Effector CD8-positive, alpha-beta T cell (primary cell): ENCODE results near the gene RHBDL1.

Source experiments
- DNase-seq: peaks from one replicate; lab custom pipeline; 2025; lab: John Stamatoyannopoulos, UW

Gene RHBDL1

DNA sequence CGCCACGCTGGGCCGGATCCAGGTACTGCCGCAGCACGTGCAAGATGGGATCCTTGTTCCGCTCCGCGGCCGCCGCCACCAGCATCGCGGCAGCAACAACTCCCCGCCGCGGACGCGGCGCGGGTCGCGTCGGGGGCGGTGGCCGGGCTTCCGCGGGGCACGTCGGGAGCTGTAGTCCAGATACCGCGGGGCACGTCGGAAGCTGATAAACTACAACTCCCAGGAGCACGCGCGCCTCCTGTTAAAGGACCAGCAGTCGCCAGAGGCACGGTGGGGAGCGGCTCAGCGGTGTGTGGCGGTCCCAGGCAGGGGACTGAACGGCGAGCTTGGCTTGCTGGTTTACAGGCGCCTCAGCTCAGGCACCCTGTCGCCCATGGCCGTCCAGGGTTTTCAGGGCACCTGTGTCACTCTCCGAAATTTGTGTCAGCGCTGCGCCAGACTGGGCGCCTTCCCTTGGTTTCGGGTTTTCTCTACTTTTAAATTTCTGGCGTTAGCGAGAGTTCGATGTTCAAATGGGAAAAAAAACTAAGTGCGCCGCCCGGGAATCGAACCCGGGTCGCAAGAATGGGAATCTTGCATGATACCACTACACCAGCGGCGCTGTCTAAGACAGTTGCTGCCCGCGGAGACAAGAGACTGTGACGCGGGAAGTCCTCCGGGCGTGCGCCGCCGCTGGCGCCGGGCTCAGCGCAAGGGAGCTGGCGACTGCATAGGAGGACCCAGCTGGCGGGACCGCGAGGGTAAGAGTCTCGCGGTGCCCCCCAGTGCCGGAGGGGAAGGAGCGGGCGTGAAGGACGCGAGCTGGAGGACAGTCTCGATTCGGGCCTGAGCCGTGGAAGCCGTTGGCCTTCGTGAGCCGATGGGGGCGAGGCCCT is 39.0 kb upstream of the RHBDL1 start, which contains the start of gene METTL26:
METTL26 (minus strand) TSS at position 100 of the 875 bp plus-strand sequence; CDS start at position 85, 15 bp downstream.
- peak; percentile 86 for DNase-seq

- peak; percentile 88 for DNase-seq
Observed at GRCh38 chr16:637081-638018, 38.1 kb upstream of the RHBDL1 start.

- DNase-seq = no peak
Observed at GRCh38 chr16:638034-638543, 37.4 kb upstream of the RHBDL1 start.

DNA sequence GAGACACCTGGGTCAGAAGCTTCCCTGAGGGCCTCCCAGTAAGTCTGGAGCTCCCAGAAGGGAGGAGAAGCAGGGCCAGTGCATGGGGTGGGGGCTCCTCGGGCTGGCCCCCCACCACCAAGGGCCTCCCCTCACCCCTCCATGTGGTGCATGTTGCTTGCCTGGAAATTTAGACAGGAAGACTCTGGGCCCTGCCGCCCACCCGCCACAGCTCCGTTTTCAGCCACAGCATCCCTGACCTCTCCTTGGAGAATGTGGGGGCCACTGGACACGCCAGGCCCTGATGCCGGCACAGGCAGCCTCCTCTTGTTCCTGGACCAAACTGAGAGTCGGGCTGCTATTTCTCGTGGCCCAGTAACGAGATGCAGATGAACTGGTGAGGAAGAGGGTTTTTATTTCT is 36.6 kb upstream of the RHBDL1 start:
- DNase-seq = no peak

DNA sequence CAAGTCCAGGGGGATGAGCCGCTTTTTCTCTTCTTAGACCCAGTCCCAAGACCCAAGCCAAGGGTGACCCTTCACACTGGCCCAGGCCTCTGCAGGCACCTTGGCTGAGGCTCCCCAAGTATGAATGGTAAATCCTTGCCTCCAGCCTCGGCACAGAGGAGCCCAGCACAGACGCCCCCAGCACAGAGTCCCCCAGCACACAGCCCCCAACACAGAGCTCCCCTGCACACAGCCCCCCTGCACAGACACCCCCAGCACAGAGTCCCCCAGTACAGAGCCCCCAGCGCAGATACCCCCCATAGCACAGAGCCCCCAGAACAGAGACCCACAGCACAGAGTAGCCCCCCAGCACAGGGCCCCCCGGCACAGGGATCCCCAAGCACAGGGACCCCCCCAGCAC is 34.9 kb upstream of the RHBDL1 start:
- DNase-seq = no peak

DNA sequence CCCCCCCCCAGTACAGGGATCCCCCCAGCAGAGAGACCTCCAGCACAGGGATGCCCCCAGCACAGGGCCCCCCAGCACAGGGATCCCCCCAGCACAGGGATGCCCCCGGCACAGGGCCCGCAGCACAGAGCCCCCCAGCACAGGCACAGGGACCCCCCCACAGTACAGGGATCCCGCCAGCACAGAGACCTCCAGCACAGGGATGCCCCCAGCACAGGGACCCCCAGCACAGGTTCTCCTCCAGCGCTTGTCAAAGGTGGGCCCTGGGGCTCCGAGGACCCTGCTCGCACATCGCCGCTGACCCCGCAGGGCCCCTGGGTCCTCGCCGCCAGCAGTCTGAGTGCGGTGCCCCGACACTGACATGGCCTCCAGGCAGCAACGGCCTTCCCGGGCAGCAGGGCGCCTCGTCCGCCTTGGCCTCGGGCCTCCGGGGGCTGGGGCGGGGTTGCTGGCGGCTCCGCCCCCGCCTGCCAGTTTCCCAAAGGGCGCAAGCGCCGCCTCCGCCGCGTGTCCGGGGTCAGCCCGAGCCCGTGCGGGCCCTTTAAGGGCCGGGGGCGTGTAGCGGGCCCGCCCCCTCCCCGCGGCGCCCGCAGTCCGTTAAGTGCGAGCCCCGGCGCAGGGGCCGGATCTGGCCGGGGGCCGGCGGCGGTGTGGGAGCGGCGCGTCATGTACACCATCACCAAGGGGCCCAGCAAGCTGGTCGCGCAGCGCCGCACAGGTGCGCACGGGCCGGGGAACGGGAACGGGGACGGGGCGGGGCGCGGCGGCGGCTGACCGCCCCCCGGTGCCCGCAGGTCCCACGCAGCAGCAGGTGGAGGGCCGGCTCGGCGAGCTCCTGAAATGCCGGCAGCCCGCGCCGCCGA is 33.9 kb upstream of the RHBDL1 start, which contains the start of gene MCRIP2:
MCRIP2 (plus strand) TSS at position 503 of the 863 bp plus-strand sequence; CDS start at position 667, 164 bp downstream.
- DNase-seq = peak; percentile 44

- DNase-seq = no peak
Observed at GRCh38 chr16:642189-643049, 33.1 kb upstream of the RHBDL1 start.

DNA sequence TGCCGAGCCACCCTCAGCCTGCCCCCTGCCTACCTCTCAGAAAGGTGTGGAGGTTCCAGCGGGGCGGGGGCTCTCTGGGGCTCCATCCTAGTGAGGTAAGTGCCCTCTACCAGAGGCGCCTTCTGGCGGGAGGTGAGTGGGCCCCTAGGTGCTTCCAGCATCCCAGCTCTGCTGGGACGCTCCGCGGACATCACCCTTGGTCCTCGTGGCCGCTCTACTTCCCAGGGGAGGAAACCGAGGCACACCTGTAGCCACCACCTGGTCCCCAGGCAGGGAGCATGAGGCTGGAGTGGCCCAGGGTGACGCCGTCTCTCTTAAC is 32.5 kb upstream of the RHBDL1 start:
- DNase-seq = no peak

DNA sequence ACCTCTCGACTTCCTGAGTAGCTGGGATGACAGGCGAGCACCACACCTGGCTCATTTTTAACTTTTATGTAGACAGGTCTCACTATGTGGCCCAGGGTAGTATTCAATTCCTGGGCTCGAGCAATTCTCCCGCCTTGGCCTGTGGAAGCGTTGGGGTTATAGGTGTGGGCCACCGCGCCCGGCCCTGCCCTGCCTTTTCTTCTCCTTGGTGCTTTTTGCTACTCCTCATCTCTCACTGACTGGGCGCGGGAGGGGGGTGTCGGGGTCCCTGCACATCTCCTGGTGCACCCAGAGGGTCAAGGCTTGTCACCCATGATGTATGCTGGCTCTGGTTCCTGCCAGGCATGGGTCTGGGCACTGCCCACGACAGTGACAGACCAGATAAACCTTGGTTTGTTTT is 30.9 kb upstream of the RHBDL1 start:
- no peak for DNase-seq

GRCh38 chr16:645852-646678 is 29.4 kb upstream of the RHBDL1 start:
- DNase-seq = no peak

DNA sequence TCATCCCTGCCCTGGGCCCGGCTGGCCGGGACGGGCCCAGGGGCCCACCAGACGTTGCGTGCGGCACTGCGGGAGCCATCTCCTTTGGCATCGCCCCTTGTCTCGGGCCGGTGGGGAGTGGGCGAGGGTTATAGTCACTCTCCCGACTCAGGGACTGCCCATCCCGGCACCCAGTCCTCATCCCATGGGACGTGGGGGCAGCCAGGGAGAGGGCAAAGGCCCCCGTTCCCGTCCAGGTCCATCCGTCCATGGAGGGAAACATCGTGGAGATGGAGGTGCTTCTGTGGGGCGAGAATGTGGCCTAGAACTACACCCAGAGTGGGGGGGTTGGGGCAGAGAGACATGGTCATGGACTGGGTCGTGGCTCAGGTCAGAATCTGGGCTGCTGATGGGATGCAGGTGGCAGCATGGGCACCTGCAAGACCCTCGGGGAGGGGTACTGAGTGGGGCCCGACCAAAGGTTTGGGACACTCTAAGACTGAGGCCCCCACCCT is 28.7 kb upstream of the RHBDL1 start:
- DNase-seq = no peak

GRCh38 chr16:647173-647902 is 28.1 kb upstream of the RHBDL1 start:
- no peak for DNase-seq

DNA sequence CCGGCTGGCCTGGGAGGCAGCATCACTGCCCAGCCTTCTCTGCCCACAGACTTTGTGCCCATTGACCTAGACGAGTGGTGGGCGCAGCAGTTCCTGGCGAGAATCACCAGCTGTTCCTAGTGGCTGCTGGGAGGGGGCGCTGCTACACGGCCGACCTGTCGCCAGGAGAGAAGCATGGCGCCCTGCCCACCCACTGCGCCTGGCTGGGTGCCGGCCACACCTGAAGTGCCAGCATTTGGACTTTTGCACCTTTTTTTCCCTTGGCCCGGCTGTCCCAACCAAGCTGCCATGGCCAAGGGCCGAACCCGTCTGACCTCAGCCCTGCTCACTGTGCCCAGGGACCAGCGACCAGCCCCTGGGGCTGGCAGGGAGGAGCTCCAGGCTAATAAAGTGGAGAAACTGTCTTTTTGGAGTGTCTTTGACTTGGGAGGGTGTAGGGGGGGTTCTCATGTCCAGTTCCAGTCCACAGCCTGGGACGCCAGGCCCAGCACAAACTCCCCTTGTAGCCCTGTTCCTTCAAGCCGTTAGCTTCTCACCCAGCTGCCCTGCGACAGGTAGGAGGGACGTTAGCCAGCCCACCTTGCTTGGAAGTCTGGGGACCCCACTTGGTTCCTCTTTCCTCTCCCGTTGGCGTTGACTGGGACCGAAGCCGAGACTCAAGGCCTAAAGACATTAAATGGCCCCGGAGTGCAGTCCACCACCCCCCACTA is 27.2 kb upstream of the RHBDL1 start:
- DNase-seq = no peak

GRCh38 chr16:648781-649589 is 26.5 kb upstream of the RHBDL1 start, which contains the start of gene WDR90:
Gene WDR90 (plus strand): TSS chr16:649365. CDS start chr16:649417, 52 bp downstream.
- peak; percentile 90 for DNase-seq

DNA sequence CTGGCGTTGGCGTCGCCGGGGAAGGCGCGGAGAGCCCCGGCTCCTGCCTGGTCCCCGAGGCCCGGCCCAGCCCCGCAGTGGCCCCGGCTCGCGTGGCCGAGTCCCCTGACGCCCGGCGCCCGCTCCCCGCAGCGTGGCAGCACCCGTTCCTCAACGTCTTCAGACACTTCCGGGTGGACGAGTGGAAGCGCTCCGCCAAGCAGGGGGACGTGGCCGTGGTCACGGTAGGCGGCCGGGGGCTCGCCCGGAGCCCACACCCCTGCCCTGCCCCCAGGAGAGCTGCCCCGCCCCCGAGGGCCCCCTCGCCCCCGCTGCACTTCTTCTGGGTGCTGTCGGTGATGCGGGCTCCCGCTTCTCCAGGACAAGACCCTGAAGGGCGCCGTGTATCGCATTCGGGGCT is 25.8 kb upstream of the RHBDL1 start:
- DNase-seq = no peak

DNA sequence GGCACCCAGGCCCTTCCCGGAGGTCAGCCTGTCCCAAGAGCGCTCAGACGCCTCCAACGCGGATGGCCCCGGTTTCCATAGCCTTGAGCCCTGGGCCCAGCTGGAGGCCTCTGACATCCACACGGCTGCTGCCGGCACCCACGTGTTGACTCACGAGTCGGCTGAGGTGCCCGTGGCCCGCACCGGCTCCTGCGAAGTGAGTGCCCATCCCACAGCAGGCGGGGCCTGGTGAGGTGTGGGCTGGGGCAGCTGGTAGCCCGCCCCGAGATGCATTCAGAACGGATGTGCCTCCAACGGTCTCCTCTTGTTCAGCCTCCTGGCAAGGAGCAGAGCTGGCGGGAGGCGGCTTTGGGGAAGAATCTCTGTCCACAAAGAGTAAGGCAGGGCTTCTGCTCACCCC is 23.6 kb upstream of the RHBDL1 start:
- no peak for DNase-seq
